WERI-Rb-1 (cell line): ENCODE data around the gene CHSY1.
A peak's percentile ranks its signal among the peaks of the same experiment; 100 is the strongest.

Experiments
- DNase-seq: peaks from one replicate; pipeline ENCODE4 v3.0.0-alpha.2; 2020
- H3K27ac ChIP-seq: fragments of 250-450 bp; sonication (Bioruptor Pico); 2 replicates; pipeline ENCODE4 v1.5.1; 2020; ENCODE audit warnings: mild to moderate bottlenecking, moderate library complexity
- H3K27me3 ChIP-seq: fragments of 250-450 bp; sonication (Bioruptor Pico); 2 replicates; pipeline ENCODE4 v1.5.1; 2021; ENCODE audit warnings: mild to moderate bottlenecking, low read depth, moderate library complexity; ENCODE audit not compliant: insufficient read depth, severe bottlenecking
- H3K36me3 ChIP-seq: fragments of 250-450 bp; sonication (Bioruptor Pico); 2 replicates; pipeline ENCODE4 v1.5.1; 2020; ENCODE audit warnings: mild to moderate bottlenecking, moderate library complexity
- H3K4me3 ChIP-seq: 2 replicates; pipeline ENCODE4 v1.5.1; 2011; ENCODE audit warnings: low read depth, mild to moderate bottlenecking, control low read depth, low read length
- H3K9me3 ChIP-seq: fragments of 250-450 bp; sonication (Bioruptor Pico); 2 replicates; pipeline ENCODE4 v1.5.1; 2021; ENCODE audit warnings: mild to moderate bottlenecking, moderate library complexity; ENCODE audit not compliant: severe bottlenecking
- TF ChIP-seq, protein P1 (sequence below): IDR thresholded peaks from 2 replicates; pipeline ENCODE4 v1.5.1; 2011; ENCODE audit warnings: low read depth, mild to moderate bottlenecking, control low read depth, inconsistent platforms, low read length

Gene CHSY1

DNA sequence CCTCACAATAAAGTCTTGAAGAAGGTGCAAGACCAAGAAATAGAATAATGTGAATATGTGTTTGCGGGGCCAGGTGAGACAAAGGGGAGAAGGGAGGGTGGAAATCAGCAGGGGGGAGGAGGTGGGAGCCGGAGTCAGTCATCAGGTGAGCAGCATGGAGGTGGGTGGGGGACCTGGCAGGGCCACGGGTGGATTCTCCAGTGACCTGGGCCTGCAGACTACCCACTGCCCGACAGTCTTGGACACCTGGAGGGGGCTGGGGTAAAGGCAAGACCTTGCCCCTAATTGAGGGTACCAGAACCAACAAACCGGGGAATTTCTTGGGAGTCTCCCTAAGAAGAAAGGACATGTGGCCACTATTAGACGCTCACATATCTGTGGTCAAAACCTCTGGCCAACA is 95.8 kb downstream of the CHSY1 start:
- Histone ChIP-seq H3K9me3 (peaks cover 3% of the 10 kb centered on the region), H3K36me3 (no peaks in the 10 kb centered on the region), H3K27ac (no peak overlapping the region), H3K27me3 (no peaks in the 10 kb centered on the region), H3K4me3 (no peak overlapping the region)
- DNase-seq, result no peak
- TF ChIP-seq, protein P1, sequence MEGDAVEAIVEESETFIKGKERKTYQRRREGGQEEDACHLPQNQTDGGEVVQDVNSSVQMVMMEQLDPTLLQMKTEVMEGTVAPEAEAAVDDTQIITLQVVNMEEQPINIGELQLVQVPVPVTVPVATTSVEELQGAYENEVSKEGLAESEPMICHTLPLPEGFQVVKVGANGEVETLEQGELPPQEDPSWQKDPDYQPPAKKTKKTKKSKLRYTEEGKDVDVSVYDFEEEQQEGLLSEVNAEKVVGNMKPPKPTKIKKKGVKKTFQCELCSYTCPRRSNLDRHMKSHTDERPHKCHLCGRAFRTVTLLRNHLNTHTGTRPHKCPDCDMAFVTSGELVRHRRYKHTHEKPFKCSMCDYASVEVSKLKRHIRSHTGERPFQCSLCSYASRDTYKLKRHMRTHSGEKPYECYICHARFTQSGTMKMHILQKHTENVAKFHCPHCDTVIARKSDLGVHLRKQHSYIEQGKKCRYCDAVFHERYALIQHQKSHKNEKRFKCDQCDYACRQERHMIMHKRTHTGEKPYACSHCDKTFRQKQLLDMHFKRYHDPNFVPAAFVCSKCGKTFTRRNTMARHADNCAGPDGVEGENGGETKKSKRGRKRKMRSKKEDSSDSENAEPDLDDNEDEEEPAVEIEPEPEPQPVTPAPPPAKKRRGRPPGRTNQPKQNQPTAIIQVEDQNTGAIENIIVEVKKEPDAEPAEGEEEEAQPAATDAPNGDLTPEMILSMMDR, result no peak

DNA sequence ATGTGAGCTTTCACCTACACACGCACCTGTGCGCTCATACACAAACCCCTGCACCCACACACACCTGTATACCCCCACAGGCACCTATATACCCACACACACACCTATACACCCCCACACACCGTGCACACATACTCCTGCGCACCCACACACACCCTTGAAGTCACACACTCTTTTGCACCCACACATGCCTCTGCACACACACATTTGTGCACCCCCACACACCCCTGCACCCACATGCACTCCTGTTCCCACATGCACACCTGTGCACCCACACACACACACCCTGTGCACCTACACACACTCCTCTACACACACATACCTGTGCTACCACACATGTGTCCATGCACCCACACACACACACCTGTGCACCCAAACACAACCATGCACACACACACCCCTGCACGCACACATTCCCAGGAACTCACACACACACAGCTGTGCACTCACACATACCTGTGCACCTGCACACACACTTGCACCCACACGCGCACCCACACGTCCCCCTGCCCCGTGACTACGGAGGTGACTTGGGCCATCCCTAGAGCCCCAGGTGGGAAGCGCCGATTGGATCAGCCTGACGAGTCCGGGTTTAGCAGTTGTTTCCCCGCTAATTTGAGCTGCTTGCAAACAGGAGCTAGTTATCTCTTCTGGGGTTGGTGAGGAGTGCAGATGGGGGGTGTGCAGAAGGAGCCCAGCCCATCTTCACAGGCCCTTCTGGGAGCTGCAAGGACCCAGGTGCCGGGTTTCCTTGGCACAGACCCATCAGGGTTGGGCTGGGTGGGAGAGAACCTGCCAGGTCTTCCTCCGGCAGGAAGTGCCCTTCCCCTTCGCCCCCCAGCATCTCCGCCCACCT is 97.8 kb downstream of the CHSY1 start:
- no peak for DNase-seq
- Histone ChIP-seq H3K27ac (no peak overlapping the region), H3K36me3 (no peaks in the 10 kb centered on the region), H3K4me3 (no peak overlapping the region), H3K27me3 (no peaks in the 10 kb centered on the region), H3K9me3 (no peaks in the 10 kb centered on the region)
- TF ChIP-seq, protein P1, result no peak

DNA sequence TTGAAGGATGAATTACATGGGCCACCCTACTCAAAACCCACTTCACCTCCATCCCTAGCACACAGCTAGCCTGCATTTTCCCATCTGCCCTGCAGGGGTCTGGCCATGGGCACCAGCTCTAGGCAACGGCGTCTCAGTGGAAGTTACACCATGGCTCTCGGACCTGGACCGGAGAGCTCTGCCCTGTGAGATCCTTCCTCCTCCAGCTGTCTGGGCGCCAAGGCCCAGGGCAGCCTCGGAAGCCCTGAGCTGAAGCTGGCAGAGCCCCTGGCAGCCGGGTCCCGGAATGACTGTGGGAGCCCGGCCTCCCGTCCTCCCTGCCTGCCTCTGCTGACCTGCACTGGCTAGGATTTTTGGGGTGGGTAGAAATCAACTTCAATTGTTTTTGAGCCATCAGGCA is 98.9 kb downstream of the CHSY1 start:
- TF ChIP-seq, protein P1, result peak; percentile 74
- no peaks in the 10 kb centered on the region for H3K9me3 ChIP-seq
- DNase-seq, result peak; percentile 49
- no peak overlapping the region for H3K27ac ChIP-seq
- H3K4me3 ChIP-seq, result no peak overlapping the region
- no peaks in the 10 kb centered on the region for H3K36me3 ChIP-seq
- H3K27me3 ChIP-seq, result no peaks in the 10 kb centered on the region

DNA sequence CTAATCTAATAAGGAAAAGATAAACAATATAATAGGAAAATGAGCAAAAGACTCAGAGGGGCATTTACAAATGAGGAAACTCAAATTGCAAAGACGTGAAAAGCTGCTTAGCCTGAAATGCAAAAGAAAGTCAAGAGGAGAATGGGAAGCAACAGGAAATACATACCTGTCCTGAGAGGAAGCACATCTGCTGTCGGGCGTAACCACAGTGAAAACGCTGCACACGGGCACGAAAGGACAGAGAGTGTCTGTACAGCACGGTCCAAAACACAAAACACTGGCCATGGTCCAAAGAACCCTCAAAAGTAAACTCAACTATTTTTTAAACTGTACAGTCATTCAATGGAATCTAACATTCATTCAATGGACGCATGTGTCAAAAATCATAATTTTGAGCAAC is 100.6 kb downstream of the CHSY1 start:
- Histone ChIP-seq H3K4me3 (no peak overlapping the region), H3K36me3 (no peaks in the 10 kb centered on the region), H3K27ac (no peak overlapping the region), H3K9me3 (no peaks in the 10 kb centered on the region), H3K27me3 (no peaks in the 10 kb centered on the region)
- DNase-seq, result no peak
- TF ChIP-seq, protein P1, result no peak

DNA sequence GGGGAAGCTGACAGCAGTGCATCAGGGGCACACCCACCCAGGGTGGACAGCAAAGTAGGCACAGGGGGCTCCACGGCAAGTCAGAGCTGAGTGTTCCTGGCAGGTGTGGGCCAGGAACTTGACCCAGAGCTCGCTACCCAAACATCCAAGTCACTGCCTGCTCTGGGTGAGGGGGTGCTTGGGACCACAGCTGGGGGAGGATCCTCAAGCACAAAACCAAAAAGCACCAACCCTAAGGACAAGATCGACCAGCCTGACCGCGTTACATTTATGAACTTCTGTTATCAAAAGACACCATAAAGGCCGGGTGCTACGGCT is 101.2 kb downstream of the CHSY1 start:
- DNase-seq, result no peak
- H3K27me3 ChIP-seq, result no peaks in the 10 kb centered on the region
- H3K9me3 ChIP-seq, result no peaks in the 10 kb centered on the region
- no peak overlapping the region for H3K4me3 ChIP-seq
- no peak overlapping the region for H3K27ac ChIP-seq
- TF ChIP-seq, protein P1, result no peak
- H3K36me3 ChIP-seq, result no peaks in the 10 kb centered on the region
